ENCODE results near the gene MTF2.
"Not testable (repeated sequence)": the region's sequence is repeated elsewhere in the genome, so short reads cannot be mapped to it uniquely, and the experiment has no call there.

Gene MTF2

GRCh38 chr1:93078986-93079654 is at the start of gene MTF2:
TSS of gene MTF2 (plus strand) at chr1:93079283. CDS start at chr1:93079527, 244 bp downstream.
- peak; percentile 89 to 90 for DNase-seq (ENCODE audit: low read depth in 2 of 2)

- no peak for DNase-seq (ENCODE audit: low read depth in 2 of 2)
Measured at GRCh38 chr1:93029317-93029716, 49.8 kb upstream of the MTF2 start.

GRCh38 chr1:93030191-93030590 is 48.9 kb upstream of the MTF2 start:
- not testable (repeated sequence) for DNase-seq (ENCODE audit: low read depth in 2 of 2)

GRCh38 chr1:93031711-93032110 is 47.4 kb upstream of the MTF2 start:
- DNase-seq (ENCODE audit: low read depth in 2 of 2), result no peak

GRCh38 chr1:93033029-93033428 is 46.1 kb upstream of the MTF2 start:
- DNase-seq (ENCODE audit: low read depth in 2 of 2), result no peak

GRCh38 chr1:93033785-93034184 is 45.3 kb upstream of the MTF2 start:
- DNase-seq (ENCODE audit: low read depth in 2 of 2), result no peak

- DNase-seq (ENCODE audit: low read depth in 2 of 2), result no peak
Measured at GRCh38 chr1:93034397-93034796, 44.7 kb upstream of the MTF2 start.

- DNase-seq (ENCODE audit: low read depth in 2 of 2), result no peak
Measured at GRCh38 chr1:93036672-93037071, 42.4 kb upstream of the MTF2 start.

- DNase-seq (ENCODE audit: low read depth in 2 of 2), result no peak
Measured at GRCh38 chr1:93042187-93043056, 36.7 kb upstream of the MTF2 start.

- DNase-seq (ENCODE audit: low read depth in 2 of 2), result no peak
Measured at GRCh38 chr1:93043057-93043557, 36.0 kb upstream of the MTF2 start.

- no peak for DNase-seq (ENCODE audit: low read depth in 2 of 2)
Measured at GRCh38 chr1:93047618-93048017, 31.5 kb upstream of the MTF2 start.

GRCh38 chr1:93051961-93052360 is 27.1 kb upstream of the MTF2 start:
- DNase-seq (ENCODE audit: low read depth in 2 of 2), result no peak

GRCh38 chr1:93056214-93056613 is 22.9 kb upstream of the MTF2 start:
- DNase-seq (ENCODE audit: low read depth in 2 of 2), result no peak

- DNase-seq (ENCODE audit: low read depth in 2 of 2), result no peak
Measured at GRCh38 chr1:93056649-93057048, 22.4 kb upstream of the MTF2 start.

GRCh38 chr1:93061895-93062792 is 16.9 kb upstream of the MTF2 start:
- no peak for DNase-seq (ENCODE audit: low read depth in 2 of 2)

GRCh38 chr1:93076268-93076667 is 2.8 kb upstream of the MTF2 start:
- no peak for DNase-seq (ENCODE audit: low read depth in 2 of 2)

- no peak for DNase-seq (ENCODE audit: low read depth in 2 of 2)
Measured at GRCh38 chr1:93078203-93078602, 880 bp upstream of the MTF2 start.

GRCh38 chr1:93078638-93078985 is 471 bp upstream of the MTF2 start:
- DNase-seq (ENCODE audit: low read depth in 2 of 2), result no peak

- no peak for DNase-seq (ENCODE audit: low read depth in 2 of 2)
Measured at GRCh38 chr1:93079685-93080141, 630 bp downstream of the MTF2 start.

- DNase-seq (ENCODE audit: low read depth in 2 of 2), result no peak
Measured at GRCh38 chr1:93080179-93080823, 1.2 kb downstream of the MTF2 start.

- no peak for DNase-seq (ENCODE audit: low read depth in 2 of 2)
Measured at GRCh38 chr1:93081716-93082115, 2.6 kb downstream of the MTF2 start.

All from activated CD8-positive, alpha-beta memory T cell treated with anti-CD3 and anti-CD28 coated beads for 4 hours (primary cell).